GM08714 (cell line): ENCODE results near the gene DNAH14.

ENCODE experiments used
- H3K4me3 ChIP-seq: fragments of 200-500 bp; sonication (Bioruptor generic); 2 replicates; pipeline ENCODE4 v1.5.1; 2014; ENCODE audit warnings: mild to moderate bottlenecking, low read length, inconsistent platforms
- ZNF274 ChIP-seq: IDR thresholded peaks from 2 replicates; pipeline ENCODE4 v1.6.1; 2012; ENCODE audit warnings: mild to moderate bottlenecking, low read depth, low read length

Gene DNAH14

DNA sequence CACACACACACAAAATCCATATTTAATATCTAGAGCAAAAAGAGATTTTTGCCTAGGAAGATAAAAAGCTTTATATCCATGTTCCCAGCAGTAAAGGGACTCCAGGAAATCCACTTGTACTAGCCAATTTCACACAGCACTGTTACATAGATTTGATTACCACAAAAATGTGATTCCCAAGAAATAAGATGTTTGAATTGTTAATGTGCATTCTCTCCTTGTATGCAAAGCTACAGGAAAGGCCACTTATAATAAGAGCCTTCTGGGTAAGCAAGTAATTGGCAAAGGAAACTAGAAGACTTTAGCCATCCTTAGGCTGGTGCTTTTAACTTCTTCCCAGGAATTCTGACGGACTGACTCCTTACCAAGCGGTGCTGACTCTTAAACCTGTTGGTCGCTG is 409.1 kb downstream of the DNAH14 start:
- H3K4me3 ChIP-seq, result no peak overlapping the region
- TF ChIP-seq ZNF274, result no peak

DNA sequence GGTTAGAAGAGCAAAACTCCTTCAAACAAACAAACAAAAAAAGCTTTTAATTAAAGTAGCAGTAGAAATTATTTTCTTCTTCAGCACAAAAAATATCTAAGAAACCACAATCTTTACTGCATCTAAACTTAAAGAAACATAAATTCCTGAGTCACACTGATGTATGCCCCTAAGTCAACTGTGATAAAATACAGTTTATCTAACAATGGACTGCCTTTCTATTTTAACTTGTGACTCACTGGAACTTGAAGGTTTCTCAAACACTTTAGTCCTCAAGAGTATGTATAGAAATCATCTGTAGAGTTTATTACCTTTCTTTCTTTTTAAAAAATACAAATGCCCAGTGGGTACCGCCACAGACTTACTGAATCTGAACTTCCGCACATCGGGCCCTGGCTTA is 412.2 kb downstream of the DNAH14 start:
- no peak overlapping the region for H3K4me3 ChIP-seq
- TF ChIP-seq ZNF274, result no peak

DNA sequence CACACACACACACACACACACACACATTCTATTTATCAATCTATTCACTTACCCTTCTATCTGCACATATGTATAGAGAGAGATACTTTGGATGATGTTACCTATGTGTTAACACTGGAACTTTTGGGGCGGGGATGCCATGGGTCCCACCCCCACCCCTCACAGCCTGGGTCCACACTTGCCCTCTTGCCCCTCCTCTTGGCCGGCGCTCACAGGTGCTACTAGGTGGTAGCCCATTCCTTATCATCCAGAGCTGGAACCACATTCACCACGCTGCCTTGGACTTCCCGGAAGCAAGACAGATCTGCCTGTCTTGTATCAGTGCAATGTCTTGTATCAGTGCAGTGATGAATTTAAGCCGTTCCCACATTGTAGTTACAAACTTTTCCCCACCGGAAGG is 413.2 kb downstream of the DNAH14 start:
- no peak for TF ChIP-seq ZNF274
- no peak overlapping the region for H3K4me3 ChIP-seq

DNA sequence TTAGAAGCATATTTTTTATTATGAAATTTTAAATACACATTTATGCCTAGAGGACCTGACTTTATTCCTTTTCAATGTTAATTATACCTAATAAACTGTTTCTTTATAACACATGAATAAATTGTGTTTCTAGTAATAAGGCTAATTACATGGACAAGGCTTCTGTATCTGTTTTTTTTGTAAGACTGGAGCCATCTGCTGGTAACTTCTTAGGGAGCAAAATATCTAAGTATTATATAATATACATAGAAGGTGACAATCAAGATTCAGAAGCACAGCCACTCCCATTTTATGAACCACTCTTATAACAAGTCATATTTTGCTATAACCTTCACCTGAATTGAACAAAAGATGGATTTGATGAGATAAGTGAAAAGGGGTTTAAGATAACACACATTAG is 414.1 kb downstream of the DNAH14 start:
- TF ChIP-seq ZNF274, result no peak
- no peak overlapping the region for H3K4me3 ChIP-seq

DNA sequence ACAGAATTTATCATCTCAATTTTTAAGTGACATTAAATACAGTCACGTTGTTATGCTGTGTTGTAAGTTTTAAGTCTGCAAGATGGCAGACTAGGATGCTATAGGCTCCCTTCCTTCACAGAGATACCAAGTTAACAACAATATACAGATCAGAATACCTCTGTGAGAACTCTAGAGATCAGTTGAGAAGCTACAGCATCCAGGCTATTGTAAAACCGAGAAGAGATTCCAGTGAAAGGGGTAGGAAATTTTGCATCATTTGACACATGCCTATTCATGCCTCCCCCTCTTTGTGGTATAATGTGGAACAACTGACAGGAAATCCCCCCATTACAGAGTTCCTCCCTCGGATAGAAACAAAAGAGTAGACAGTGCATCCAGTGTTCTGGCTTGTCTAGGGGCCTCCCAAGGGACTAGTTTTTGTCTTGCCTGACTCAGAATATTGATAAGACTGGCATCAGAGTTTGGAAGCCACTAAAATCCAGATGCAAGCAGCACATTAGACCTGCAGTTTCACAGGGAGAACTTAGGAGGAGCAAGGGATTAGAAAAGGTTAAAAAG is 417.7 kb downstream of the DNAH14 start:
- TF ChIP-seq ZNF274, result no peak
- H3K4me3 ChIP-seq, result no peak overlapping the region

DNA sequence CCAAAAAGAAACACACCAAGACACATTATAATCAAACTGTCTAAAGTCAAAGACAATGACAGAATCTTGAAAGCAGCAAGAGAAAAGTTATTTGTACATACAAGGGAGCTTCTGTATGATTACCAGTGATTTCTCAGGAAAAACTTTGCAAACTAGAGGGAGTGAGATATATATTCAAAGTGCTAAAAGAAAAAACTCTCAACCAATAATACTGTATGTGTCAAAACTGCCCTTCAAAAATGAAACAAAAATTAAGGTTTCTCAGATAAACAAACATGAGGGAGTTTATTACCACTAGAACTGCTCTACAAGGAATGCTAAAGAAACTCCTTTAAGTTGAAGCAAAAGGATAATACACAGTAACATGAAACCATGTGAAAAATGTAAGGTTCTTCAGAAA is 418.9 kb downstream of the DNAH14 start:
- TF ChIP-seq ZNF274, result no peak
- no peak overlapping the region for H3K4me3 ChIP-seq

DNA sequence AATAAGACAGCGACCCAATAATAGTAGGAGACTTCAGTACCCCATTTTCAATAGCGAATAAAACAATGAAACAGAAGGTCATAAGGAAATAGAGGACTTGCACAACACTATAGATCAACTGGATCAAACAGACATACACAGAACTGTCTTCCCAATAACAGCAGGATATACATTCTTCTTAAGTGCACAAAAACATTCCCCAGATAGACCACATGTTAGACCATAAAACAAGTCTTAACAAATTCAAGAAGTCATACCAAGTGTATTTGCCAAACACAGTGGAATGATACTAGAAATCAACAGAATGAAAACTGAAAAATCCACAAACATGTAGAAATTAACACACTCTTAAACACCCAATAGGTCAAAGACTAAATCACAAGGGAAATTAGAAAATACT is 420.4 kb downstream of the DNAH14 start:
- no peak for TF ChIP-seq ZNF274
- H3K4me3 ChIP-seq, result no peak overlapping the region

DNA sequence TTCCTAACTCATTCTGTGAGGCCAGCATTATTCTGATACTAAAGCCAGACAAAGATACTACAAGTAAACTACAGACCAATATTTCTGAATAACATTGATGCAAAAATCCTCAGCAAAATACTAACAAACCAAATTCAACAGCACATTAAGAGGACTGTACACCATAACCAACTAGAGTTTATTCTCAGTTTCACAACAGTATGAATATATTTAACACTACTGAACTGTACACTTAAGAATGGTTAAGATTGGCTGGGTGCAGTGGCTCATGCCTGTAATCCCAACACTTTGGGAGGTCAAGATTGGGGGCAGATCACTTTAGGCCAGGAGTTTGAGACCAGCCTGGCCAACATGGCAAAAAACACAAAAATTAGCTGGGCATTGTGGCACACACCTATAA is 421.4 kb downstream of the DNAH14 start:
- TF ChIP-seq ZNF274, result no peak
- H3K4me3 ChIP-seq, result no peak overlapping the region

DNA sequence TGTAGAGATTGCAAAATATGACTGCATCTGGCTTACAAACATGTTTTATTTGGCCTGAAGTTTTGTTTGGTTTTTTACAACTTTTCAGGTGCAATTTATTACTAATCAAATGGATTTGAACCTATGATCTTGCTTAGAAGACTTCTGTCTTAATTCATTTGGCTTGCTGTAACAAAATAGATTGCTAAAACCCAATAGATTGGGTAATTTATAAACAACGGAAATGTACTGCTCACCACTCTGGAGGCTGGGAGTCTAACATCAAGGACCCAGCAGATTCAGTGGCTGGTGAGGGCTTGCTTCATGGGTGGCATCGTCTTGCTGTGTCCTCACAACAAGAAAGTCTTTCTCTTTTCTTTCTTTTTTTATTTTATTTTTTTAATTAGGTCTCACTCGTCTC is 425.4 kb downstream of the DNAH14 start:
- no peak overlapping the region for H3K4me3 ChIP-seq
- no peak for TF ChIP-seq ZNF274

DNA sequence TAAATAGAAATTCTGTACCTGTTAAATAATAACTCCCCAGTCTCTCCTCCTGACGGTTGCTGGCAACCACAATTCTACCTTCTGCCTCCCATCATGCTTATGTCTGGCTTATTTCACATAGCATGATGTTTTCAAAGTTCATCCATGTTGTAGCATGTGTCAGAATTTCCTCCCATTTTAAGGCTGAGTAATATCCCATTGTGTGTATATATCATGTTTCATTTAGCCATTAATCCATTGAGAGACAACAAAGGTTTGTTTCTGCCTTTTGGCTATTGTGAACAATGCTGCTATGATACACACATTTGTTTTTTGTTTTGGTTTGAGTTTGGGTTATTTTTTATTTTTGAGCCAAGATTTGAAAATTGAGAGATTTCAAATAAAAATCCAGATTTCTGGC is 426.4 kb downstream of the DNAH14 start:
- H3K4me3 ChIP-seq, result no peak overlapping the region
- TF ChIP-seq ZNF274, result no peak

DNA sequence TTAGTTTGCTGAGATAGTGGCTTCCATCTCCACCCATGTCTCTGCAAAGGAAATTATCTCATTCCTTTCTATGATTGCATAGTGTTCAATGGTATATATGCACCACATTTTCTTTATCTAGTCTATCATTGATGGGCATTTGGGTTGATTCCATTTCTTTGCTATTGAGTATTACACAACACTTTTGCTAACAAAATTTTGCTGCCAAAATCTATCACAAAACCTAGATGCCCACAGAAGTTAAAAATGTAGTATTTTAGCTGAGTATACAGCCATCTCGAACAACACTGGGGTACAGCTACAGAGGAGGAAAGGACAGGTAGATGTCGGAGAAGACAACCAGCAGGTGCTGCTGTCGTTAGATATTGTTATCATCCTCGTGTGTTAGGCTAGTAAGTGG is 430.6 kb downstream of the DNAH14 start:
- no peak overlapping the region for H3K4me3 ChIP-seq
- TF ChIP-seq ZNF274, result no peak

DNA sequence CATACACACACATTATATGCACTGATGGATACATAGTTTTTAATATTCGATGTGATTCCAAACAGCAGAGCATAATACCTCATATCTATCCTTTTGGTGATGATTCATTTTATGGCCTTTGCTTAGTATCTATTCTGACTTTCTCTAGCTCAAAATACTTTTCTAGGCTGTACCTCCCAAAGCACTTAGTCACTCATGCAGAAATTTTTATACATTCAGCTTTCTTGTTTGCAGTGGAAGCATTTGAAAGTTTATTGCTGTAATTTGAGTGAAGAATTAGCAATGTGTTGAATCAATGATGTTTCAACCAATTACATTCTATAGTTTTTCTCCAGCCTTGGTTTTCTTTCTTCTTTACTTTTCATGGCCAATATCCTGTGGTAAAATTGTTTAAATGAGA is 431.7 kb downstream of the DNAH14 start:
- no peak for TF ChIP-seq ZNF274
- no peak overlapping the region for H3K4me3 ChIP-seq

DNA sequence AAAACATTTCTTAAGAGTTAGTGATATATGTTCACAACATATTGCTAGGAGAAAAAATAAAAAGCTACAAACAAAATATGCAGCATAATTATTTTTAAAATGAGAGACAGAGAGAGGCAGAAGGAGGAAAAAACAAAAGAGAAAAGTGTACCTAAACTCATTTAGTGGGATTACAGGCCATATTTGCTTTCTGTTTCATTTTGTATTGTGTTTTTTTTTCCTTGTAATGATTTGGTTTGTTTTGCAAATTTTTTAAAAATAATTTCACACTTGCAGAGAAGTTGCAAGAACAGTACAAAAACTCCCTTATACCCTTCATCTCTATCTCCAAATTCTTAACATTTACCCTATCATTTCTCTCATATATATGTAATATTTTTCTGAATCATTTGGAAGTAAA is 433.3 kb downstream of the DNAH14 start:
- no peak overlapping the region for H3K4me3 ChIP-seq
- no peak for TF ChIP-seq ZNF274

DNA sequence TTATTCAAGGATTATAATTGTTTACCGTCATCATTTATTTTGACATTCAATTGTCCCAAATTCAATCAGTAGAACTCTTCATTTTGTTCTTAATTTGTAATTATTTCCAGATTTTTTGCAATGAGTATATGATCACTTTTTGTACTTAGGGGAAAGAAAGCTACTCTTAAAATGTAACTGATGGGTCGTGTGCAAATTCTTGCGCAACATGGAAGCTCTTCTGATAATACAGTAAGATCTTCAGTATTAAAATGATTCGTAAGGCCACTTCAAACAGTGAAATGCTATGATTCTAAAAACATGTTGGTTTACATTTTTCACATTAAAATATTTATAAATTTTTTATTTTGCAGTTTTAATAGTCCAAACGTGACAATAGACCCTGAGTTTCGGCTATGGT is 435.0 kb downstream of the DNAH14 start:
- TF ChIP-seq ZNF274, result no peak
- H3K4me3 ChIP-seq, result no peak overlapping the region

DNA sequence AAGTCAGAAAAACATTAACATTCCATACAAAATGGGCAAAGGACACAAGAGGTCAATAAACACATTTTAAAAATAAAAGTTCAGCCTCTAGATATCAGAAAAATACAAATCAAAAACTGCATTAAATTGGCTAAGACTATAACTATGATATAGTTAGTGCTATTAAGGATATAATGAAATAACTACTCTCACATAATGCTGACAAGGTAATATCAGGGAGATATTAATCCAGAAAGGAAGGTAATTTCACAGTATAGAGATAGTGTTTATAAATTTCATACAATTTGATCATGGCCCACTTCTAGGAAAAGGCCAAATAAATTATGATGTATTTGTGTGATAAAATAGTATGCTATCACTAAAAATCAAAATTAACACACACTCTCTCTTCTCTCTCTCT is 436.5 kb downstream of the DNAH14 start:
- no peak overlapping the region for H3K4me3 ChIP-seq
- no peak for TF ChIP-seq ZNF274

DNA sequence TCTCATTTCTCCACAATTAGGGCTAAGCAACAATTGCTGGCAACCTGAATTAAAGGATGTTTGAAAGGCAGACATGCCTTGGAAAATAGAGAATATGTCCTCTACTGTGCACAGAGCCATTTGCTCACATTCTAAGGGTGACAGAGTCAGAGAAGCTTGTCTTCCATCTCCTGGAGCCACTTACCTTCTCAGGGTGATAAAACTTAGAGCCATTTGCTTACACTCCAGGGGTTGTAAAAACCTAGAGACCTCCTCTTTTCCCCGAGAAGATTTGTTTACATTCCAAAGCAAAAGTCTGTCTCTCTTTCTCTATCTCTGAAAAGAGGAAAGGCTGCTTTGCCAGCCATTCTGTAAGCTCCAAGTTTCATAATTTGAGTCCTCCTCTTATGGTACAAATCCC is 437.1 kb downstream of the DNAH14 start:
- H3K4me3 ChIP-seq, result no peak overlapping the region
- no peak for TF ChIP-seq ZNF274

DNA sequence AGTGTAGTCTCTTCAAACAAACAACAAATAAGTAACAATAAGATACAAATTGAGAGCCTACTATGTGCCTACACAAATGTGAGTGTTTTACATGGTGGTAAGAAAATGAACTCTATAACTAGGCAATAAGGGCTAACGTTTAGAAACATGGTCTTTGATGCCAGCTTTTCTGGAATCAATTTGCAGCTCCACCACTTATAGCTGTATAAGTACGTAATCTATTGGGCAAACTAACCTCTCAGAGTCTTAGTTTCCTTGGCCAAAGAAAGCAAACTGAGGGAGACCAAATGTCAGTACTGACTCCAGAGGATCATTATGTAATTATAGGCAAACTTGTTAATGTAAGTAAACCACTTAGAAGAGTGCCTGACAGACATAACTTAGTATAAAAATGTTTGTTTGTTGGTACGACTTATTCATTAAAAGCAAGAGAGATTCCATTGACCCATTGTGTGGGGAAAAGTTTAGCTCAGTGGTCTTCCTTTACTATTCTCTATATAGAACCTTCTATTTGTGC is 438.6 kb downstream of the DNAH14 start:
- H3K4me3 ChIP-seq, result no peak overlapping the region
- TF ChIP-seq ZNF274, result no peak
